Neural progenitor cell (in vitro differentiated cells): ENCODE results near the gene SLC19A1. TPM values are rescaled to one million over a fixed set of nuclear protein-coding genes. Genes with fewer than 3 reads are reported as not detected.
"Not testable (repeated sequence)": the region's sequence is repeated elsewhere in the genome, so short reads cannot be mapped to it uniquely, and the experiment has no call there.

Experiments used
- DNase-seq: peaks from one replicate; pipeline ENCODE4 v3.0.0-alpha.2; 2016; ENCODE audit warnings: low spot score
- H2AFZ ChIP-seq: fragments of 200-600 bp; sonication (generic); replicated peaks from 2 replicates; pipeline ENCODE4 v1.6.1; 2016; ENCODE audit warnings: antibody characterized with exemption
- H3F3A ChIP-seq: fragments of 200-600 bp; sonication (generic); 2 replicates; pipeline ENCODE4 v1.6.1; 2016; ENCODE audit warnings: antibody characterized with exemption, low read depth
- H3K27ac ChIP-seq: fragments of 200-600 bp; sonication (generic); 2 replicates; pipeline ENCODE4 v1.5.1; 2016; ENCODE audit warnings: mild to moderate bottlenecking
- H3K27me3 ChIP-seq: fragments of 200-600 bp; sonication (generic); 2 replicates; pipeline ENCODE4 v1.6.1; 2016; ENCODE audit warnings: mild to moderate bottlenecking, moderate library complexity
- H3K36me3 ChIP-seq: fragments of 200-600 bp; sonication (generic); 2 replicates; pipeline ENCODE4 v1.5.1; 2016
- H3K4me1 ChIP-seq: fragments of 200-600 bp; sonication (generic); 2 replicates; pipeline ENCODE4 v1.6.1; 2016; ENCODE audit warnings: mixed run types
- H3K4me2 ChIP-seq: fragments of 200-600 bp; sonication (generic); 2 replicates; pipeline ENCODE4 v1.6.1; 2016
- H3K4me3 ChIP-seq: fragments of 200-600 bp; sonication (generic); 2 replicates; pipeline ENCODE4 v1.5.1; 2016
- H3K79me2 ChIP-seq: fragments of 200-600 bp; sonication (generic); 2 replicates; pipeline ENCODE4 v1.6.1; 2016; ENCODE audit warnings: low read depth
- H3K9ac ChIP-seq: fragments of 200-600 bp; sonication (generic); 2 replicates; pipeline ENCODE4 v1.6.1; 2016
- H3K9me3 ChIP-seq: fragments of 200-600 bp; sonication (generic); 2 replicates; pipeline ENCODE4 v1.5.1; 2016; ENCODE audit warnings: low read depth
- H4K20me1 ChIP-seq: fragments of 200-600 bp; sonication (generic); 2 replicates; pipeline ENCODE4 v1.6.1; 2016; ENCODE audit warnings: low read depth
- H3K27ac Mint-ChIP-seq: 3 replicates; pipeline ENCODE4 v1.8.0; 2021; ENCODE audit warnings: mixed read lengths
- H3K27me3 Mint-ChIP-seq: 2 replicates; pipeline ENCODE4 v1.8.0; 2022; ENCODE audit warnings: low read depth, mild to moderate bottlenecking, inconsistent platforms, moderate library complexity, mixed read lengths; ENCODE audit not compliant: insufficient read depth
- H3K36me3 Mint-ChIP-seq: 3 replicates; pipeline ENCODE4 v1.8.0; 2021; ENCODE audit warnings: mixed read lengths
- H3K4me1 Mint-ChIP-seq: 3 replicates; pipeline ENCODE4 v1.8.0; 2021; ENCODE audit warnings: mixed read lengths
- H3K4me3 Mint-ChIP-seq: 3 replicates; pipeline ENCODE4 v1.8.0; 2021; ENCODE audit warnings: mild to moderate bottlenecking, moderate library complexity, mixed read lengths
- H3K9me3 Mint-ChIP-seq: 3 replicates; pipeline ENCODE4 v1.8.0; 2020; ENCODE audit warnings: mixed read lengths
- EZH2 ChIP-seq: fragments of 200-600 bp; sonication (generic); IDR thresholded peaks from 2 replicates; pipeline ENCODE4 v1.6.1; 2017; ENCODE audit warnings: antibody characterized with exemption, mild to moderate bottlenecking, moderate library complexity
- EZH2phosphoT487 ChIP-seq: fragments of 200-600 bp; sonication (generic); IDR thresholded peaks from 2 replicates; pipeline ENCODE4 v1.6.1; 2017; ENCODE audit warnings: antibody characterized with exemption
- total RNA-seq: library from RNA; depleted of rRNA; stranded (reverse); fragments of >200 nt; gene quantifications from 2 replicates; pipeline ENCODE4 v1.2.3, GENCODE V29; 2015; ENCODE audit warnings: low replicate concordance
- TF ChIP-seq, protein P1 (sequence below): fragments of 200-600 bp; sonication (generic); IDR thresholded peaks from 2 replicates; pipeline ENCODE4 v1.5.1; 2017; ENCODE audit warnings: antibody characterized with exemption, mild to moderate bottlenecking

The SLC19A1 gene
- total RNA-seq, 1 donor from 2014 or later: 7.7 TPM

DNA sequence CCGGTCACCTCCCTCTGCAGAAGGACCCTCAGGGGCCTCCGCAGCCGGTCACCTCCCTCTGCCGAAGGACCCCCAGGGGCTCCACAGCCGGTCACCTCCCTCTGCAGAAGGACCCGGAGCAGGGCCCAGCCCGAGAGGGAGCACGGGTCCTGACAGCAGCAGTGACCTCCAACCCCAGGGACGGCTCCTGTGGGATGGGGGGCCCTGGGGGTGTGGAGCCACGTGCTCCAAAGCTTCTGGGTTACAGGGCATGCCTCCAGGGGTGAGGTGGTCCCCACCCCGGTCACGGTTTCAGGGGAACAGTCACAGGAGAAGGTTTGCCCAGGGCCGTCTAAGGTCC, 40.3 kb downstream of the SLC19A1 start:
- Mint-ChIP-seq H3K4me1 (no peaks in the 10 kb centered on the region), H3K27ac (no peak overlapping the region), H3K36me3 (peaks cover 14% of the 10 kb centered on the region), H3K9me3 (no peaks in the 10 kb centered on the region), H3K27me3 (peaks cover 4% of the 10 kb centered on the region), H3K4me3 (no peak overlapping the region)
- Histone ChIP-seq H3K9ac (no peak overlapping the region), H3K27me3 (no peaks in the 10 kb centered on the region), H3K36me3 (no peaks in the 10 kb centered on the region), H3K27ac (no peak overlapping the region), H3K79me2 (no peaks in the 10 kb centered on the region), H3K4me3 (no peak overlapping the region), H3K9me3 (no peaks in the 10 kb centered on the region), H3K4me1 (no peaks in the 10 kb centered on the region), H3F3A (no peaks in the 10 kb centered on the region), H3K4me2 (no peak overlapping the region), H2AFZ (no peak overlapping the region), H4K20me1 (no peaks in the 10 kb centered on the region)
- no peak for TF ChIP-seq EZH2
- TF ChIP-seq, protein P1, sequence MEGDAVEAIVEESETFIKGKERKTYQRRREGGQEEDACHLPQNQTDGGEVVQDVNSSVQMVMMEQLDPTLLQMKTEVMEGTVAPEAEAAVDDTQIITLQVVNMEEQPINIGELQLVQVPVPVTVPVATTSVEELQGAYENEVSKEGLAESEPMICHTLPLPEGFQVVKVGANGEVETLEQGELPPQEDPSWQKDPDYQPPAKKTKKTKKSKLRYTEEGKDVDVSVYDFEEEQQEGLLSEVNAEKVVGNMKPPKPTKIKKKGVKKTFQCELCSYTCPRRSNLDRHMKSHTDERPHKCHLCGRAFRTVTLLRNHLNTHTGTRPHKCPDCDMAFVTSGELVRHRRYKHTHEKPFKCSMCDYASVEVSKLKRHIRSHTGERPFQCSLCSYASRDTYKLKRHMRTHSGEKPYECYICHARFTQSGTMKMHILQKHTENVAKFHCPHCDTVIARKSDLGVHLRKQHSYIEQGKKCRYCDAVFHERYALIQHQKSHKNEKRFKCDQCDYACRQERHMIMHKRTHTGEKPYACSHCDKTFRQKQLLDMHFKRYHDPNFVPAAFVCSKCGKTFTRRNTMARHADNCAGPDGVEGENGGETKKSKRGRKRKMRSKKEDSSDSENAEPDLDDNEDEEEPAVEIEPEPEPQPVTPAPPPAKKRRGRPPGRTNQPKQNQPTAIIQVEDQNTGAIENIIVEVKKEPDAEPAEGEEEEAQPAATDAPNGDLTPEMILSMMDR: no peak
- no peak for TF ChIP-seq EZH2phosphoT487
- no peak for DNase-seq

DNA sequence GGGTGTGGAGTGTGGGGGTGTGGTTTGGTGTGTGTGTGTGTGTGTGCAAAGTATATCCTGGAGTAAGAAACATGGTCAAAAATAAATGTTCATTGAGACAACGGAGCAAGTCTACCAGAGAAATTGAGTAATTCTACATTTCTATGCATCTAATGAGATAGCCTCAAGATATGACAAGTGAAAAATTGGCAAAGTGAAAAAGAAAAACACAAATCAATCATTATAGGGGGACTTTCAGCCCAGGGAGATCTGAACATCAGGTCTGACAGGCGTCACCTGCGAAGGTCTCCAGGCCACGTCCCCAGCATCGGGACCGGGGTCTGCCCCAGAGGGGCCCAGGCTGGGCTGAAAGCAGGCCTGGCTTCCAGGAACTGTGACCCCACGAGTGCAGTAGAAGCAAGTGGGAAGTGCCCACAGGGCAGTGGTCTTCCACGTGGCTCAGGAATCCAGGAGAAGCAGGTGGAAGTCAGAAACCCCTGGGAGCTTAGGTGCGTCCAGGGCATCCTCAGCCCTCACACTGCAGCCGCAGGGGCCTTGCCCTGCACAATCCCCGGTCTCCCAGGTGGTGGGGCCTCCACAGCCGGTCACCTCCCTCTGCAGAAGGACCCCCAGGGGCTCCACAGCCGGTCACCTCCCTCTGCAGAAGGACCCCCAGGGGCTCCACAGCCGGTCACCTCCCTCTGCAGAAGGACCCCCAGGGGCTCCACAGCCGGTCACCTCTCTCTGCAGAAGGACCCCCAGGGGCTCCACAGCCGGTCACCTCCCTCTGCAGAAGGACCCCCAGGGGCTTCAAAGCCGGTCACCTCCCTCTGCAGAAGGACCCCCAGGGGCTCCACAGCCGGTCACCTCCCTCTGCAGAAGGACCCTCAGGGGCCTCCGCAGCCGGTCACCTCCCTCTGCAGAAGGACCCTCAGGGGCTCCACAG, 40.9 kb downstream of the SLC19A1 start:
- not testable (repeated sequence) for H3K27me3 Mint-ChIP-seq

DNA sequence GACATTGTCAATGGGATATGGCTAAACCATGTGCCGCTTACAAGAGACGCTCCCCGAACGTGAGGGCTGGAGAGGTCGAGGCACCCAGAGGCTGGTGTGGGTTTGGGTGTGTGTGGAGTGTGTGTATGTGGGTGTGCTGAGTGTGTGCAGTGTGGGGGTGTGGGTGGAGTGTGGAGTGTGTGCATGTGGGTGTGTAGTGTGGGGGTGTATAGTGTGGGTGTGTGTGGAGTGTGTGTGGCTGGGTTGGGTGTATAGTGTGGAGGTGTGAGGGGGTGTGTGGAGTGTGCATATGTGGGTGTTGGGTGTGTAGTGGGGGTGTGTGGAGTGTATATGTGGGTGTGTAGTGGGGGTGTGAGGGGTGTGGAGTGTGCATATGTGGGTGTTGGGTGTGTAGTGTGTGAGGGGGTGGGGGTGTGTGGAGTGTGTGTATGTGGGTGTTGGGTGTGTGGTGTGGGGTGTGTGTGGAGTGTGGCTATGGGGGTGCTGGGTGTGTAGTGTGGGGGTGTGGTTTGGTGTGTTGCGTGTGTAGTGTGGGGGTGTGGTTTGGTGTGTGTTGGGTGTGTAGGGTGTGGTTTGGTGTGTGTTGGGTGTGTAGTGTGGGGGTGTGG, 42.2 kb downstream of the SLC19A1 start:
- H3K36me3 ChIP-seq: no peaks in the 10 kb centered on the region
- H3K36me3 Mint-ChIP-seq: peaks cover 14% of the 10 kb centered on the region
- H3K27ac Mint-ChIP-seq: no peak overlapping the region

More for the DNA sequence above, 40.9 kb downstream of the SLC19A1 start:
- H3K27ac Mint-ChIP-seq, H3K79me2 ChIP-seq, H3K4me1 Mint-ChIP-seq, H3F3A ChIP-seq, H3K4me1 ChIP-seq, H2AFZ ChIP-seq, H3K36me3 ChIP-seq, H3K4me2 ChIP-seq, H4K20me1 ChIP-seq, H3K4me3 ChIP-seq, H3K9me3 Mint-ChIP-seq, H3K27ac ChIP-seq, DNase-seq, H3K9me3 ChIP-seq, H3K4me3 Mint-ChIP-seq, H3K9ac ChIP-seq, H3K27me3 ChIP-seq: not testable (repeated sequence)
- peaks cover 14% of the 10 kb centered on the region for H3K36me3 Mint-ChIP-seq

More for the DNA sequence above, 42.2 kb downstream of the SLC19A1 start:
- Histone ChIP-seq H3F3A (no peaks in the 10 kb centered on the region), H4K20me1 (no peaks in the 10 kb centered on the region), H3K9ac (no peak overlapping the region), H3K27ac (no peak overlapping the region), H3K27me3 (no peaks in the 10 kb centered on the region), H3K9me3 (no peaks in the 10 kb centered on the region), H3K4me1 (no peaks in the 10 kb centered on the region), H3K4me2 (no peak overlapping the region), H3K79me2 (no peaks in the 10 kb centered on the region), H3K4me3 (no peak overlapping the region), H2AFZ (no peak overlapping the region)
- no peak for TF ChIP-seq EZH2phosphoT487
- TF ChIP-seq, protein P1: no peak
- TF ChIP-seq EZH2: no peak
- Mint-ChIP-seq H3K9me3 (no peaks in the 10 kb centered on the region), H3K4me1 (no peaks in the 10 kb centered on the region), H3K27me3 (peaks cover 4% of the 10 kb centered on the region), H3K4me3 (no peak overlapping the region)
- no peak for DNase-seq
